WTC11 (cell line): ENCODE measurements around the gene FAM43A. TPM values are rescaled to one million over a fixed set of nuclear protein-coding genes. Genes with fewer than 3 reads are reported as not detected.

Experiments
- ATAC-seq: fragments of 200-7000 bp; cut with Tn5 transposase; 2 replicates; pipeline ENCODE4 v1.10.0; 2021; ENCODE audit warnings: mild to moderate bottlenecking, moderate library complexity
- CTCF ChIA-PET: fragments of 300-600 bp; sonication (Branson Sonifier 250); formaldehyde crosslinking; loops from one replicate; lab custom pipeline; 2021; ENCODE audit warnings: antibody characterized with exemption; lab: Charles Lee
- POLR2A ChIA-PET: fragments of 350-600 bp; sonication (Branson Sonifier 250); formaldehyde crosslinking; loops from one replicate; lab custom pipeline; 2021; ENCODE audit warnings: antibody characterized with exemption; lab: Charles Lee
- DNase-seq: peaks from one replicate; pipeline ENCODE4 v3.0.0; 2021; ENCODE audit warnings: low spot score
- H3K27ac Mint-ChIP-seq: 2 replicates; pipeline ENCODE4 v1.8.0; 2021; ENCODE audit warnings: mixed read lengths
- H3K27me3 Mint-ChIP-seq: 2 replicates; pipeline ENCODE4 v1.8.0; 2021; ENCODE audit warnings: low read depth, mild to moderate bottlenecking, moderate library complexity, mixed read lengths
- H3K36me3 Mint-ChIP-seq: 2 replicates; pipeline ENCODE4 v1.8.0; 2021; ENCODE audit warnings: mixed read lengths
- H3K4me1 Mint-ChIP-seq: 2 replicates; pipeline ENCODE4 v1.8.0; 2022; ENCODE audit warnings: mixed read lengths
- H3K4me3 Mint-ChIP-seq: 2 replicates; pipeline ENCODE4 v1.8.0; 2021; ENCODE audit warnings: mild to moderate bottlenecking, moderate library complexity, mixed read lengths
- H3K9me3 Mint-ChIP-seq: 2 replicates; pipeline ENCODE4 v1.8.0; 2021; ENCODE audit warnings: mixed read lengths
- AR ChIP-seq: fragments of 250-450 bp; sonication (Bioruptor Pico); IDR thresholded peaks from 2 replicates; pipeline ENCODE4 v1.9.0; 2021; ENCODE audit warnings: mild to moderate bottlenecking
- ARID4B ChIP-seq: sonication (generic); formaldehyde crosslinking; IDR thresholded peaks from 2 replicates; pipeline ENCODE4 v1.8.0; 2023; ENCODE audit warnings: missing genetic modification reagents, mild to moderate bottlenecking, borderline replicate concordance
- ELF4 ChIP-seq: sonication (generic); formaldehyde crosslinking; IDR thresholded peaks from 2 replicates; pipeline ENCODE4 v1.8.1; 2022; ENCODE audit warnings: low read depth, mild to moderate bottlenecking, moderate library complexity, missing genetic modification reagents
- EMX1 ChIP-seq: fragments of 250-450 bp; sonication (Bioruptor Pico); IDR thresholded peaks from 2 replicates; pipeline ENCODE4 v1.8.0; 2021; ENCODE audit warnings: mild to moderate bottlenecking
- FOXP1 ChIP-seq: sonication (generic); formaldehyde crosslinking; IDR thresholded peaks from 2 replicates; pipeline ENCODE4 v1.8.0; 2022; ENCODE audit warnings: missing genetic modification reagents, mild to moderate bottlenecking, moderate library complexity, borderline replicate concordance
- JAZF1 ChIP-seq: fragments of 250-450 bp; sonication (Bioruptor Pico); IDR thresholded peaks from 2 replicates; pipeline ENCODE4 v1.9.0; 2021; ENCODE audit warnings: moderate library complexity, mild to moderate bottlenecking, inconsistent platforms
- MXD4 ChIP-seq: fragments of 250-450 bp; sonication (Bioruptor Pico); IDR thresholded peaks from 2 replicates; pipeline ENCODE4 v1.8.0; 2021; ENCODE audit warnings: mild to moderate bottlenecking, moderate library complexity, borderline replicate concordance
- PREB ChIP-seq: sonication (generic); formaldehyde crosslinking; IDR thresholded peaks from 2 replicates; pipeline ENCODE4 v1.8.1; 2022; ENCODE audit warnings: mild to moderate bottlenecking, missing genetic modification reagents, moderate library complexity, borderline replicate concordance
- PRRX2 ChIP-seq: fragments of 250-450 bp; sonication (Bioruptor Pico); IDR thresholded peaks from 2 replicates; pipeline ENCODE4 v1.8.0; 2021; ENCODE audit warnings: mild to moderate bottlenecking
- SP1 ChIP-seq: sonication (generic); formaldehyde crosslinking; conservative IDR thresholded peaks from 2 replicates; pipeline ENCODE4 v1.8.1; 2022; ENCODE audit warnings: missing genetic modification reagents
- STAT6 ChIP-seq: sonication (generic); formaldehyde crosslinking; conservative IDR thresholded peaks from 2 replicates; pipeline ENCODE4 v1.8.1; 2023; ENCODE audit warnings: mild to moderate bottlenecking, low read depth, missing genetic modification reagents, moderate library complexity
- TCF7 ChIP-seq: sonication (generic); formaldehyde crosslinking; IDR thresholded peaks from 2 replicates; pipeline ENCODE4 v1.8.0; 2022; ENCODE audit warnings: mild to moderate bottlenecking, low read depth, missing genetic modification reagents, moderate library complexity
- TEAD1 ChIP-seq: sonication (generic); formaldehyde crosslinking; IDR thresholded peaks from 2 replicates; pipeline ENCODE4 v1.8.0; 2022; ENCODE audit warnings: mild to moderate bottlenecking, missing genetic modification reagents
- ZNF232 ChIP-seq: sonication (generic); formaldehyde crosslinking; IDR thresholded peaks from 2 replicates; pipeline ENCODE4 v1.8.0; 2022; ENCODE audit warnings: mild to moderate bottlenecking, missing genetic modification reagents
- ZNF263 ChIP-seq: sonication (generic); formaldehyde crosslinking; IDR thresholded peaks from 2 replicates; pipeline ENCODE4 v1.8.1; 2022; ENCODE audit warnings: low read depth, mild to moderate bottlenecking, moderate library complexity, missing genetic modification reagents
- ZNF317 ChIP-seq: sonication (generic); formaldehyde crosslinking; IDR thresholded peaks from 2 replicates; pipeline ENCODE4 v1.8.1; 2023; ENCODE audit warnings: low read depth, mild to moderate bottlenecking, moderate library complexity, missing genetic modification reagents, borderline replicate concordance
- ZNF425 ChIP-seq: fragments of 250-450 bp; sonication (Bioruptor Pico); conservative IDR thresholded peaks from 2 replicates; pipeline ENCODE4 v1.9.0; 2021; ENCODE audit warnings: mild to moderate bottlenecking
- ZNF512 ChIP-seq: sonication (generic); formaldehyde crosslinking; IDR thresholded peaks from 2 replicates; pipeline ENCODE4 v1.8.1; 2022; ENCODE audit warnings: missing genetic modification reagents, borderline replicate concordance
- total RNA-seq: library from RNA; stranded (reverse); gene quantifications from 3 replicates; pipeline ENCODE4 v1.2.3, GENCODE V29; 2021

The FAM43A gene
- total RNA-seq, 1 experiment from 2014 or later = 2.6 TPM

GRCh38 chr3:194720048-194720447 is 34.4 kb downstream of the FAM43A start:
- Mint-ChIP-seq H3K27ac (no peak overlapping the region), H3K9me3 (peaks cover 5% of the 10 kb centered on the region; the same call in 1 of the 2 replicates), H3K27me3 (no peaks in the 10 kb centered on the region; the same call in 1 of the 2 replicates), H3K4me1 (no peaks in the 10 kb centered on the region), H3K4me3 (no peak overlapping the region), H3K36me3 (no peaks in the 10 kb centered on the region)
- CTCF ChIA-PET = interaction anchor here (0.7 to 2.1 kb wide), 5 partner anchors 23 to 71 kb away, joined by 3 to 9 read pairs (median 3); partner anchors contain the start of gene LSG1
- ATAC-seq (peak; percentile 60), DNase-seq (no peak)
- TF ChIP-seq EMX1 (CRISPR knock-in tag) (no peak), FOXP1 (CRISPR knock-in tag) (no peak), STAT6 (CRISPR knock-in tag) (no peak), ZNF512 (CRISPR knock-in tag) (no peak), SP1 (no peak), ZNF317 (CRISPR knock-in tag) (no peak), PRRX2 (CRISPR knock-in tag) (no peak), ZNF425 (no peak)
- POLR2A ChIA-PET = interaction anchor here (0.6 kb wide), 1 partner anchor 312 kb away, joined by 3 read pairs; no protein-coding TSS in a partner anchor

GRCh38 chr3:194723846-194724618 is 38.3 kb downstream of the FAM43A start:
- no peak overlapping the region for H3K4me3 Mint-ChIP-seq
- DNase-seq (no peak), ATAC-seq (no peak)
- ChIA-PET CTCF (no interaction called here), POLR2A (no interaction called here)
- H3K36me3 Mint-ChIP-seq = no peaks in the 10 kb centered on the region
- peaks cover 2% of the 10 kb centered on the region for H3K4me1 Mint-ChIP-seq
- no peak overlapping the region for H3K27ac Mint-ChIP-seq
- peaks cover 5% of the 10 kb centered on the region; the same call in 1 of the 2 replicates for H3K9me3 Mint-ChIP-seq
- H3K27me3 Mint-ChIP-seq = no peaks in the 10 kb centered on the region; the same call in 1 of the 2 replicates
- TF ChIP-seq ZNF263 (CRISPR knock-in tag) (no peak), JAZF1 (CRISPR knock-in tag) (no peak), TCF7 (CRISPR knock-in tag) (no peak), AR (no peak), ZNF317 (CRISPR knock-in tag) (no peak), ELF4 (no peak), ZNF232 (CRISPR knock-in tag) (no peak), MXD4 (no peak), TEAD1 (CRISPR knock-in tag) (no peak), PREB (CRISPR knock-in tag) (no peak), ARID4B (CRISPR knock-in tag) (no peak)
